K562 (cell line): ENCODE results near the gene MPL. TPM values are rescaled to one million over a fixed set of nuclear protein-coding genes. Genes with fewer than 3 reads are reported as not detected.

Source experiments
- ATAC-seq: fragments of 200-7000 bp; cut with Tn5 transposase; 3 replicates; pipeline ENCODE4 v1.9.1; 2020; ENCODE audit warnings: moderate library complexity
- BruUV-seq: library from RNA; stranded (reverse); fragments of 400-500 nt; replicated peaks from 2 replicates; lab custom pipeline; 2021; lab: Mats Ljungman, UMichigan
- CTCF ChIA-PET: fragments of 300-600 bp; formaldehyde crosslinking; extraction: SDS; loops from one replicate; lab custom pipeline; 2021; ENCODE audit warnings: low intra/inter-chr PET ratio; lab: Yijun Ruan, JAX
- POLR2A ChIA-PET: fragments of 300-600, 350-650 bp; sonication (Branson Sonifier 250); formaldehyde crosslinking; extraction: SDS; loops from one replicate; lab custom pipeline; 2021; ENCODE audit warnings: antibody characterized with exemption, inconsistent platforms; lab: Yijun Ruan, JAX
- DNase-seq, 4 experiments: peaks; one replicate each; pipeline versions ENCODE4 v3.0.0 to v3.0.0-alpha.2; 2011 to 2018; ENCODE audit warnings: low spot score in 3 of 4, mixed read lengths in 3 of 4; ENCODE audit errors: extremely low read depth in 1 of 4
- FAIRE-seq: peaks from 2 replicates; lab custom pipeline; 2011; peaks lifted over from hg19 to GRCh38; lab: Jason Lieb, UNC
- H2AFZ ChIP-seq: 2 replicates; pipeline ENCODE4 v1.6.0; 2011; ENCODE audit warnings: low read depth, low read length, control low read depth, inconsistent platforms
- H3K27ac ChIP-seq: fragments of 200-600 bp; 3 replicates; pipeline ENCODE4 v1.8.0; 2011; ENCODE audit warnings: low read depth, mild to moderate bottlenecking, control low read depth, inconsistent platforms, low read length, moderate library complexity, mixed read lengths; ENCODE audit errors: extremely low read depth
- H3K27me3 ChIP-seq, 2 experiments: fragments of 300-600 bp in 1 of 2; 2 replicates in 1 of 2; 3 replicates in 1 of 2; pipeline versions ENCODE4 v1.6.0 to v1.8.0; 2011; ENCODE audit warnings: inconsistent platforms in 2 of 2, low read length in 2 of 2, mild to moderate bottlenecking in 1 of 2, mixed read lengths in 1 of 2, moderate library complexity in 1 of 2; ENCODE audit not compliant: control insufficient read depth in 2 of 2, insufficient read depth in 2 of 2
- H3K36me3 ChIP-seq: fragments of 300-600 bp; 3 replicates; pipeline ENCODE4 v1.8.0; 2011; ENCODE audit warnings: mild to moderate bottlenecking, low read length, inconsistent platforms; ENCODE audit not compliant: control insufficient read depth, insufficient read depth
- H3K4me1 ChIP-seq, 2 experiments: fragments of 200-600 bp in 1 of 2; replicated peaks in 1 of 2; 2 replicates in 1 of 2; 3 replicates in 1 of 2; pipeline versions ENCODE4 v1.5.1 to v1.8.0; 2011; ENCODE audit warnings: inconsistent platforms in 2 of 2, low read length in 2 of 2, mild to moderate bottlenecking in 1 of 2, mixed read lengths in 1 of 2, moderate library complexity in 1 of 2; ENCODE audit not compliant: control insufficient read depth in 2 of 2, insufficient read depth in 2 of 2
- H3K4me2 ChIP-seq: 2 replicates; pipeline ENCODE4 v1.6.1; 2011; ENCODE audit warnings: low read length, control low read depth, inconsistent platforms, mixed read lengths; ENCODE audit not compliant: insufficient read depth
- H3K4me3 ChIP-seq: fragments of 200-600 bp; sonication (generic), shearing (Covaris generic); 2 replicates; pipeline ENCODE4 v1.5.1; 2016; ENCODE audit warnings: control low read depth, inconsistent platforms
- H3K79me2 ChIP-seq: fragments of 200-600 bp; 3 replicates; pipeline ENCODE4 v1.8.0; 2011; ENCODE audit warnings: low read length, inconsistent platforms; ENCODE audit not compliant: control insufficient read depth, insufficient read depth
- H3K9ac ChIP-seq, 2 experiments: 2 replicates each; pipeline versions ENCODE4 v1.6.0 to v1.6.1; 2011; ENCODE audit warnings: low read depth in 2 of 2, low read length in 2 of 2, control low read depth in 1 of 2, inconsistent platforms in 1 of 2, mild to moderate bottlenecking in 1 of 2, mixed read lengths in 1 of 2; ENCODE audit not compliant: insufficient read depth in 1 of 2
- H3K9me1 ChIP-seq: one replicate; pipeline ENCODE4 v1.6.0; 2011; ENCODE audit warnings: inconsistent platforms, mild to moderate bottlenecking, low read length, moderate library complexity; ENCODE audit not compliant: control insufficient read depth, insufficient read depth
- H3K9me3 ChIP-seq: replicated peaks from 2 replicates; pipeline ENCODE4 v1.5.1; 2011; ENCODE audit warnings: low read depth, low read length, inconsistent platforms; ENCODE audit not compliant: control insufficient read depth, insufficient read depth
- H4K20me1 ChIP-seq: replicated peaks from 2 replicates; pipeline ENCODE4 v1.6.1; 2011; ENCODE audit warnings: low read length, inconsistent platforms, mixed read lengths; ENCODE audit not compliant: control insufficient read depth, insufficient read depth
- CBX3 ChIP-seq, 2 experiments: IDR thresholded peaks; 1 replicate in 1 of 2; 2 replicates in 1 of 2; pipeline ENCODE4 v1.6.1; 2012; ENCODE audit warnings: inconsistent platforms in 2 of 2, low read length in 2 of 2, borderline replicate concordance in 1 of 2, control low read depth in 1 of 2
- MAZ ChIP-seq, 2 experiments: fragments of 450-650 bp in 1 of 2; sonication (generic) in 1 of 2; formaldehyde crosslinking; IDR thresholded peaks in 1 of 2; conservative IDR thresholded peaks in 1 of 2; 2 replicates each; pipeline versions ENCODE4 v1.4.0 to v1.5.0; 2020; ENCODE audit warnings: mild to moderate bottlenecking in 1 of 2, missing genetic modification reagents in 1 of 2
- PML ChIP-seq: IDR thresholded peaks from 2 replicates; pipeline ENCODE4 v1.6.1; 2012; ENCODE audit warnings: low read length, inconsistent platforms
- SETDB1 ChIP-seq: IDR thresholded peaks from one replicate; pipeline ENCODE4 v1.6.1; 2012; ENCODE audit warnings: low read length, control low read depth, inconsistent platforms
- TRIM28 ChIP-seq: fragments of 450-650 bp; IDR thresholded peaks from 2 replicates; pipeline ENCODE4 v1.6.1; 2017
- ZFX ChIP-seq: sonication (generic); formaldehyde crosslinking; IDR thresholded peaks from 2 replicates; pipeline ENCODE4 v1.8.0; 2022; ENCODE audit warnings: mild to moderate bottlenecking, missing genetic modification reagents, moderate library complexity
- ZNF324 ChIP-seq: fragments of 250-450 bp; sonication (Bioruptor Pico); IDR thresholded peaks from 2 replicates; pipeline ENCODE4 v1.4.0; 2020; ENCODE audit warnings: mild to moderate bottlenecking
- in situ Hi-C: fragments of 300-500 bp; cut with MboI; formaldehyde crosslinking; loops from 4 replicates; pipeline ENCODE4 v1.15.0; 2018; ENCODE audit warnings: inconsistent platforms, mixed read lengths
- intact Hi-C: fragments of 100-400 bp; cut with micrococcal nuclease; formaldehyde crosslinking; loops from 2 replicates; pipeline ENCODE4 v1.14.2; 2022
- polyA plus RNA-seq, 8 experiments: library from polyadenylated mRNA; depleted of rRNA in 4 of 8; stranded (reverse) in 5 of 8; unstranded in 3 of 8; fragments of >200 nt; fragmentation: Nextera tagmentation in 2 of 8; fragmentation: Illumina TruSeq in 1 of 8; extraction: Ambion mirVana in 2 of 8; extraction: Trizol in 1 of 8; gene quantifications; 2 replicates each; pipeline versions ENCODE4 v1.2.1 to v1.2.3, GENCODE V29; 2011 to 2014; ENCODE audit warnings: inconsistent platforms in 1 of 8, missing spikeins in 1 of 8
- total RNA-seq, 7 experiments: library from RNA; depleted of rRNA in 6 of 7; stranded (reverse); fragments of >200 nt in 6 of 7; fragmentation: Illumina TruSeq in 2 of 7; extraction: Trizol in 2 of 7; gene quantifications; 2 replicates each; pipeline versions ENCODE4 v1.2.1 to v1.2.3, GENCODE V29; 2011 to 2021; ENCODE audit warnings: low replicate concordance in 1 of 7

Gene MPL
- total and polyA plus RNA-seq, 9 of the 15 experiments (the other 6 are each of a cell fraction or from before 2014, with no cell fraction given), result not detected

GRCh38 chr1:43325381-43325780 lies 12.2 kb upstream of the MPL start:
- CTCF ChIA-PET, result interaction anchor here (0.7 kb wide), 1 partner anchor 837 kb away, joined by 3 read pairs; no protein-coding TSS in a partner anchor
- TF ChIP-seq ZFX (CRISPR knock-in tag), result no peak
- peak; percentile 33; the same call in 1 of the 2 replicates for TF ChIP-seq TRIM28
- TF ChIP-seq SETDB1, result no peak
- TF ChIP-seq CBX3 (IDR thresholded peaks at IDR 0.05; ENCODE audit: borderline replicate concordance in 1 of 2, low read length in 2 of 2), result peak in 1 of 2 experiments; percentile 79; a peak in 2 of 3 replicates
- TF ChIP-seq PML, result no peak
- TF ChIP-seq ZNF324 (CRISPR knock-in tag), result peak; percentile 96
- no peak for TF ChIP-seq MAZ (CRISPR knock-in tag; conservative IDR thresholded peaks at IDR 0.05 in 1 of 2, IDR thresholded peaks at IDR 0.05 in 1 of 2)

More at GRCh38 chr1:43325381-43325780, 12.2 kb upstream of the MPL start:
- Histone ChIP-seq H3K9me3 (peaks cover 13% of the 10 kb centered on the region), H3K9me1 (no peaks in the 10 kb centered on the region), H4K20me1 (no peaks in the 10 kb centered on the region), H2AFZ (no peak overlapping the region), H3K9ac (no peak overlapping the region), H3K4me2 (no peak overlapping the region), H3K79me2 (no peaks in the 10 kb centered on the region), H3K27ac (no peak overlapping the region), H3K4me1 (peaks cover 9 to 15% of the 10 kb centered on the region in 2 experiments), H3K4me3 (no peak overlapping the region), H3K27me3 (no peaks in the 10 kb centered on the region), H3K36me3 (no peaks in the 10 kb centered on the region)
- in situ Hi-C loops, result no loop called here
- DNase-seq (no peak), FAIRE-seq (no peak), ATAC-seq (no peak)
- POLR2A ChIA-PET, result no interaction called here
- BruUV-seq, result no TSS peak
- intact Hi-C loops, result no loop called here
